Hindlimb muscle (tissue), 1 donor: ENCODE results near the gene ASCC2. TPM values are rescaled to one million over a fixed set of nuclear protein-coding genes. Genes with fewer than 3 reads are reported as not detected.

ENCODE experiments used
- DNase-seq: peaks from one replicate; pipeline ENCODE4 v3.0.0-alpha.2; 2013
- polyA plus RNA-seq: library from polyadenylated mRNA; unstranded; fragments of 120-200 nt; gene quantifications from one replicate; pipeline ENCODE4 v1.2.1, GENCODE V29; 2013; ENCODE audit not compliant: insufficient read length

ASCC2 gene
- polyA plus RNA-seq, 1 donor = 38.3 TPM

GRCh38 chr22:29816980-29817379 lies 21.1 kb downstream of the ASCC2 start:
- no peak for DNase-seq

GRCh38 chr22:29816539-29816938 lies 21.5 kb downstream of the ASCC2 start:
- no peak for DNase-seq

- DNase-seq = no peak
Observed at GRCh38 chr22:29816128-29816527, 21.9 kb downstream of the ASCC2 start.

DNA sequence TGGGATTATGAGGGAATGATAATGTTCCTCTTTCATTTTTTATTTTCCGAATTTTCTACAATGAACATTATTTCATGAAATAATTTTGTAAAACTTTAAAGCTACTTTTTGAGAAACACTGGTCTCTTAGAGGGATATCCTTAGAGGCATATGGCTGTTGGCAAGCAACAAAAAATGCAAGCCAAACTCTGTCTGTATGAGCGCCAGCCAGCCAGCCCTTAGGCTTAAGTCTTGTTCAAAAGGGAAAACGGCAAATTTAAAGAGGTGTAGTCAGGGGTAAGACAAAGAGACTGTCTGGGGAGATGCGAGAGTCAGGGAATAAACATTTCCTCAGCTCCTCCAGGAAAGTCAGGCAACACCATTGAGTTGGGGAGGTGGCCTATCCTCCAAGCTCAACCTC lies 22.5 kb downstream of the ASCC2 start:
- no peak for DNase-seq

- DNase-seq = no peak
Observed at GRCh38 chr22:29814003-29814402, 24.1 kb downstream of the ASCC2 start.

GRCh38 chr22:29813563-29813962 lies 24.5 kb downstream of the ASCC2 start:
- no peak for DNase-seq

- DNase-seq = no peak
Observed at GRCh38 chr22:29813126-29813525, 24.9 kb downstream of the ASCC2 start.

GRCh38 chr22:29811377-29811776 lies 26.7 kb downstream of the ASCC2 start:
- no peak for DNase-seq

- DNase-seq = peak; percentile 35
Observed at GRCh38 chr22:29810216-29810615, 27.9 kb downstream of the ASCC2 start.

GRCh38 chr22:29806196-29806595 lies 31.9 kb downstream of the ASCC2 start:
- no peak for DNase-seq

- no peak for DNase-seq
Observed at GRCh38 chr22:29804985-29805384, 33.1 kb downstream of the ASCC2 start.

- DNase-seq = no peak
Observed at GRCh38 chr22:29803190-29803589, 34.9 kb downstream of the ASCC2 start.

GRCh38 chr22:29801796-29802195 lies 36.3 kb downstream of the ASCC2 start:
- DNase-seq = no peak

- DNase-seq = no peak
Observed at GRCh38 chr22:29801153-29801552, 36.9 kb downstream of the ASCC2 start.

DNA sequence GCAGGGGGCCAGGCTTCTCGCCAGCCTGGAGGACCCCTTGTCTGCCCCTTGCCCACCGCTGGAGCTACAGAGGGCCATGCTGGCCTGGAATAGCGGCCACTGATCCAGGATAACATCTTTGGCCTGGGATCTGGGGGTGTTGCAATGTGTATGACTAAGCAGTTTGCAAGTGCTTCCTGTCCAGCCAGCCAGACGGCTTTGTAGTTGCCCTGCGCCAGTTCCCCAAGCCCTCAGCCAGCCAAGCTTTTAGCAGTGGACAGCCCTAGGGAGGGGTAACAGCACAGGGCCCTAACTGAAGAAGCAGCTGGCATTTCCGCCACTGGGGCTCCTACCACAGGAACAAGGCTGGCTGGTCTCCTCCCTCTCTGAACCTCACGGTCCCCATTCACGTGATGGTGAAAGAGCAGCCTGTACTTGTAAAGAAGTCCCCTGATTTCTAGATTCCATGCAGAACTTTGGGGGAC lies 38.8 kb downstream of the ASCC2 start:
- peak; percentile 42 for DNase-seq

DNA sequence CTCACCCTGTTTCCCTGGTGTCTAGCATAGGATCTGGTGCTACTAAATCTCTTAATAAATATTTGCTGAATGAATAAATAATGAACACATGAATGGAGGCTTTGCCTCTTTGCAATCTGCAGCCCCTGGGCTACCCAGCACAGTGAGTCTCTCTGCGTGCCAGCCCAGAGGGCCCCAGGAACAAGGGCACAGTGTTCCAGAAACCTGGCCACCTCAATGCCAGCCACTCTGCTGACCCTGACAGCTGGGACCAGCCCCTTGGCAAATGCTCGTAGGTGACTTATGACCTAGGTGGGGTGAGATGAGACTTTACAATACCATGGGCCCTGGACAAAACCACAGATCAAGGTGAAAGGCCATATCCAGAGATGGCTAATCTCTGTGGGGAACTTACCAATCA lies 39.3 kb downstream of the ASCC2 start:
- no peak for DNase-seq

DNA sequence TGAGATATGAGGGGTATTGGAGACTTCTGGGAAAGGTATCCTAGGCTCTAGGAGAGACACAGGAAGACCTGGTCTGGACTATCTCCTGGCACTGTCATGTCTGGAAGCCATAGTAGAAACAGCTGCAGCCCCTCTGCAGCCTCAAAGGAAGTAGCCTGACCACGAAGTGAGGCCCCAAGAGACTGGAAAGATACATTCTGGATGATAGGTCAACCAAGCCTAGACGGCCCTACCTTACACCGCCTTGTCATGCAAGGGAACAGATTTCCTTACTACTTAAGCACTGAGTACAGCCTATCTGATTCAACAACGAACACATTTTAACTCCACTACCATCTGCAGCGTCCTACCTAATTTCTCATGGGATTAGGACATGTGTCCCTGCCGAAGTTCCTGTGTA lies 39.8 kb downstream of the ASCC2 start:
- no peak for DNase-seq

- no peak for DNase-seq
Observed at GRCh38 chr22:29797351-29797750, 40.7 kb downstream of the ASCC2 start.

DNA sequence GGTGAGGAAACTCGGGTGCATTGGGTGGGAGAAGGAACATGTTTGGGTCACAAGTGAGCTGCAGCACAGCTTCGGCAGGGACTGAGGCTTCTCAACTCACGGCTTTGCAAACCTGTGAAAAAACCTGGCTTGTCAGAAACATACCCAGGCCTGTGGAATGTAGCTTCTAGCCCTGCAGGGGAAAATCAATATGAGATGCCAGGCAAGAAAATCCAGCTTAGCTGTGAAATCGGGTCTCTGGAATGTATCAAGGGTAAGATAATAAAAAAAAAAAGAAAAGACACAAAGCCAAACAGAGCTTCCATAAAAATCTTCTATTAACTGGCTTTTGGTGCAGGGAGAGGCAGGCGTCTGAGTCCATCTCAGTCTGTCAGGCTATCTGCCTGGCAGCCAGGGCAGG lies 42.4 kb downstream of the ASCC2 start:
- no peak for DNase-seq

GRCh38 chr22:29793396-29793795 lies 44.7 kb downstream of the ASCC2 start:
- no peak for DNase-seq

DNA sequence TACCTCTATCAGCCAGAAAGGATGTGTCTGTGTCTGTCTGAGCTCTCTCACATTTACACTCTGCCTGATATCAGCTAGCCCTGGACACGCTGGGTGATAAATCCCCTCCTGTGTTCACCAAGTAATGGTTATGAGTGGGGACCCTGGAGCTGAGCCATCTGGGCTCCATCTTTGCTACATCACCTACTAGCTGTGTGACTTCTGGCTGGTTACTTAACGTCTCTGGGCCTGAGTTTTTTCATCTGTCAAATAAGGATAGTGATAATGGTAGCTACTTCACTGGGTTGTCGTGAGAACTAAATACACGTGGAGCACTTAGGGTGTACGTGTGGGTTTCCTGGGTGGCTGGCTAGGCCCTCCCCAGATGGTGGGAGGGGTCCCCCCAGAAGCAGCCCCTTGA lies 48.0 kb downstream of the ASCC2 start:
- DNase-seq = no peak

GRCh38 chr22:29788339-29789279 lies 49.5 kb downstream of the ASCC2 start:
- no peak for DNase-seq

- no peak for DNase-seq
Observed at GRCh38 chr22:29787371-29787980, 50.6 kb downstream of the ASCC2 start.

- no peak for DNase-seq
Observed at GRCh38 chr22:29786031-29786430, 52.0 kb downstream of the ASCC2 start.
